Lower leg skin (tissue), 4 donors: ENCODE results near the gene LOXHD1. TPM values are rescaled to one million over a fixed set of nuclear protein-coding genes. Genes with fewer than 3 reads are reported as not detected.

Experiments
- DNase-seq, 2 donors: peaks; one replicate each; pipeline ENCODE4 v3.0.0-alpha.2; 2019; ENCODE audit warnings: low spot score in 2 of 2
- H3K4me3 ChIP-seq: fragments of 200-600 bp; sonication (generic); 2 replicates; pipeline ENCODE4 v1.5.1; 2017; ENCODE audit warnings: mild to moderate bottlenecking, low read depth; ENCODE audit not compliant: poor library complexity, severe bottlenecking
- POLR2A ChIP-seq, 2 donors: fragments of 450-650 bp; IDR thresholded peaks; one replicate each; pipeline ENCODE4 v1.6.1; 2016 to 2017; ENCODE audit warnings: antibody characterized with exemption in 2 of 2, mild to moderate bottlenecking in 1 of 2, moderate library complexity in 1 of 2
- WGBS, 2 donors: methylation state at CpG; one replicate each; pipeline ENCODE4 v1.1.5; 2018; 5-methylcytosine and 5-hydroxymethylcytosine counted together
- intact Hi-C: fragments of 100-400 bp; cut with DNase I; formaldehyde crosslinking; loops from one replicate; pipeline ENCODE4 v1.15.0; 2023; ENCODE audit warnings: low total_unique reads
- total RNA-seq, 4 donors: library from RNA; depleted of rRNA; stranded (reverse); fragments of >200 nt; gene quantifications; one replicate each; pipeline ENCODE4 v1.1.0, GENCODE V29; 2016
- TF ChIP-seq, protein P1 (sequence below), 3 donors: fragments of 450-650 bp; IDR thresholded peaks; one replicate each; pipeline ENCODE4 v1.5.1; 2016; ENCODE audit warnings: antibody characterized with exemption in 3 of 3, mild to moderate bottlenecking in 3 of 3, moderate library complexity in 2 of 3

Gene LOXHD1
- total RNA-seq, 4 donors from 2014 or later, result 0.02 to 0.97 (median 0.32) TPM; not detected in 1

DNA sequence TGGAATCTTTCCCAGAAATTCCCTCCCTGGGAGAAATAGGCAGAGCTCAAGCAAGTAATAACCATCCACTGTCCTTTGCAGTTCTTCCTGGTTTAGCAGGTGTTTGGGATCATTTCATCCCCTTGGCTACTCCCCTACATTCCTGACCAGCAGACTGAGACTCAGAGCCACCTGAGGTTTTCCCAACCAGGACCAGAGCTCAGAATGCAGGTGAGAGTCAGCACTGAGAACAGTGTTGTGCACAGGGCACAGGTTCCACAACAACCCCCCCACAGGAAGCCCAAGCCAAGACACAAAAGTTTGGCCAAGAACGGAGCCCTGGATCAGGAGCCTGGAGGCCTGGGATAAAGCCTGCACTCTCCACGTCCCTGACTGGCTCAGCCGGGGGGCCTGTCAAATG is 21.0 kb upstream of the LOXHD1 start:
- no peak for TF ChIP-seq POLR2A (IDR thresholded peaks at IDR 0.05)
- TF ChIP-seq, protein P1, sequence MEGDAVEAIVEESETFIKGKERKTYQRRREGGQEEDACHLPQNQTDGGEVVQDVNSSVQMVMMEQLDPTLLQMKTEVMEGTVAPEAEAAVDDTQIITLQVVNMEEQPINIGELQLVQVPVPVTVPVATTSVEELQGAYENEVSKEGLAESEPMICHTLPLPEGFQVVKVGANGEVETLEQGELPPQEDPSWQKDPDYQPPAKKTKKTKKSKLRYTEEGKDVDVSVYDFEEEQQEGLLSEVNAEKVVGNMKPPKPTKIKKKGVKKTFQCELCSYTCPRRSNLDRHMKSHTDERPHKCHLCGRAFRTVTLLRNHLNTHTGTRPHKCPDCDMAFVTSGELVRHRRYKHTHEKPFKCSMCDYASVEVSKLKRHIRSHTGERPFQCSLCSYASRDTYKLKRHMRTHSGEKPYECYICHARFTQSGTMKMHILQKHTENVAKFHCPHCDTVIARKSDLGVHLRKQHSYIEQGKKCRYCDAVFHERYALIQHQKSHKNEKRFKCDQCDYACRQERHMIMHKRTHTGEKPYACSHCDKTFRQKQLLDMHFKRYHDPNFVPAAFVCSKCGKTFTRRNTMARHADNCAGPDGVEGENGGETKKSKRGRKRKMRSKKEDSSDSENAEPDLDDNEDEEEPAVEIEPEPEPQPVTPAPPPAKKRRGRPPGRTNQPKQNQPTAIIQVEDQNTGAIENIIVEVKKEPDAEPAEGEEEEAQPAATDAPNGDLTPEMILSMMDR (IDR thresholded peaks at IDR 0.05), result no peak
- no peak overlapping the region for H3K4me3 ChIP-seq
- DNase-seq, result no peak
- intact Hi-C loops, result no loop called here
- 40 to 64% methylated on average over 2 to 3 of the region's 3 CpGs for WGBS, 2 donors

DNA sequence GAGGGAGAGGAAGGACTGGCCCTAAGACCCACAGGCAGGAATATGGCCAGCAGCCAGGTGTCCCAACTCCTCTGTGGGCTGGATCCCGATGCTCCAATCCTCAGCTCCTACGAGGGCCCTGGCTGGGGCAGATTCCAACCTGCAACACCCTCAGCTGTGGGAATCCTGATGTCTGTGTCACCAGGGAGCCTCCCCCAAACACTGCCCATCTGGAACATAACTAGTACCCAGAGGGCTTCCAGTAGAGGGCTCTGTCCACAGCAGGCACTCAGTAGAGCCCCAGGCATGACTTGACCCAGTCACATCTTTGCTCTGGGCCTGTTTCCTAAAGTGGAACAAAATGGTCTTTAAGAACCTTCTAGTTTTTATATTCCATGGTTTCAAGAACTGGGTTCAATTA is 20.6 kb upstream of the LOXHD1 start:
- no peak for DNase-seq
- TF ChIP-seq, protein P1 (IDR thresholded peaks at IDR 0.05), result no peak
- no peak for TF ChIP-seq POLR2A (IDR thresholded peaks at IDR 0.05)
- WGBS, 2 donors, result 51 to 76% methylated on average over 2 of the region's 2 CpGs
- no peak overlapping the region for H3K4me3 ChIP-seq
- intact Hi-C loops, result no loop called here

DNA sequence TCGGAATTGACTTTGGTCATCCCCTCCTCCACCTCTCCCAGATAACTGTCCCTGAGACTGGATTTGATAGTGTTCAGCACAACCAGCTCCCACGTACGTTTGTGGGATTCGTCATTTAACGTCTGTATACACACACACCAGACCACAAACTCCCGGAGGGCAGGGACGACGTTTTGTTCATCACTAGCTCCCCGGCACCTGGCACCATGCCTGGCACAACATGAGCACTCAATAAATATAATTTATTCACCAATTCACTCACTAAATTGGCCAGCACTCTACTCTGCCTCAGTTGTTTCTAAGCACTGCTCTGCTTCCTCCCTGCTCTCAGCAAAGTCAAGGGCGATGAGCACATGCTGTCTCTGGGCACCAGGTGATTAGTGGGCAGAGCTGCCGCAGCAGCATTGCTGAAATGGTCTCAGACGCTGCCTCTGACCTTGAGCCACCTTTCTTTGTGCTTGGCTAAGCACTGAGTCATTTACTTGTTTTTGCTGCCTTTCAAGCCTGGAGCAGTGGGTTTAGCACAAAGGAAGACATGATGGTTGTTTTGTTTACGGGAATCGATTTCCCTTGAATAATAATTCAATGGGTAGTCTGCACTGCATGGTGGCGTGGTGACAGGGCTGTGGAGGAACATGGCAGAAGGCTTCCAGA is 19.3 kb upstream of the LOXHD1 start:
- H3K4me3 ChIP-seq, result no peak overlapping the region
- WGBS, 2 donors, result 55 to 70% methylated on average over 15 of the region's 15 CpGs
- TF ChIP-seq, protein P1 (IDR thresholded peaks at IDR 0.05), result no peak
- TF ChIP-seq POLR2A (IDR thresholded peaks at IDR 0.05), result no peak
- DNase-seq, result no peak
- intact Hi-C loops, result no loop called here

DNA sequence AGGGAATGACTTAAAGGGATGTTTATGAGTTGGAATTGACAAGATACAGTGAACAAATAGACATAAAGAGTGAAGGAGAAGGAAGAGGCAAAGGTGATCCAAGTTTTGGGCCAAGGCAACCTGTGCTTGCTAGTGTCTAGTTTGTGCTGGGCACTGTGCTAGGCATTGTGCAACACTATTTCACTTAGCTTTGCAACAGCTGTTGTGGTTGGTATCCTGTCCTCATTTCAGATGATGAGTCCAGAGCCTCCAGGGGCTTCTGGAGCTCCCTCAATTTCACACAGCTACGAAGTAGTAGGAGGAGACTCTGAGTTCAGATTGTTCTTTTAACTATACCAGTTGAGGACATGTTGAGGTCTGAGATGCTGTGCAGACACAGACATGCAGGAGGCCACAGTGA is 18.1 kb upstream of the LOXHD1 start:
- no peak overlapping the region for H3K4me3 ChIP-seq
- no peak for DNase-seq
- TF ChIP-seq, protein P1 (IDR thresholded peaks at IDR 0.05), result no peak
- no peak for TF ChIP-seq POLR2A (IDR thresholded peaks at IDR 0.05)
- intact Hi-C loops, result no loop called here
- WGBS, 2 donors, result 50 to 58% methylated on average over 1 of the region's 1 CpG

DNA sequence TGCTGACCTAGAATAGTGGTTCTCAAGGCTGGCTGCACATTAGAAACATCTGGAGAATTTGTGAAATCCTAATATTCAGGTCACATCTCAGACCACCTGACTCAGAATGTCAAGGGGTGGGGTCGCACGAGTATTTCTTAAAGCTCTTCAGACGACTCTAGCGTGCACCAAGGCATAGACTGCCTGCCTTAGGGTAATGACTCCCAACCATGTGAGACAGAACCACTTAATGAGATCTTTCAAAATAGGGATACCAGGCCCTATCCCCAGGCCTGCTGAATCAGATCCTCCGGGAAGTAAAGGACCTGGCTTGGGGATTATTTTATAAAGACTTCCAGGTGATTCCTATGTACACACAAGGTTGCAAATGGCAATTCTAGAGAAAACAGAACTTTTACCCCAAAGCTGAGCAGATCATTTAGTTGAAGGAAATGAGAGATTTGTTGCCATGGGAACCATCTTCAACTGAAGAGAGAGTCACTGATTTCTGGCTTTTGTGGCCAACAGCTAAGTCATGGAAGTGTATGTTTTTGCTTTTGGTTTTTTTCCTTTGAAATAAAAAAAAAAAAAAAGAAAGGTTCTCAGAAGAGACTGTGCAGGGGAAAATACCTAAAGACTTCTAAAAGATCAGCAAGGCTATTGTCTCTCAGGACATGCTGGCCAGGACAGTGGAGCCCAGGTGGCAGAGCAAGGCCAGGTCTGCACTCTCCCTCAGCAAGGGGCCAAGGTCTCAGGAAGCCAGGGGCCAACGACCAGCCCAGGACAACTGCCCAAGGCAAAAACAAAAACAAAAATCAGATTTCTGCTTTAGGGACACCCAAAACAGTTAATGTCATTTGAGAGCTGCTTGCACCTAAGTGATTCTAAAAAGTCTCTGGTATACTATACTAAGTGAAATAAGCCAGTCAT is 15.3 kb upstream of the LOXHD1 start:
- WGBS, 2 donors, result 57 to 59% methylated on average over 6 of the region's 6 CpGs
- intact Hi-C loops, result no loop called here

More for the DNA sequence above, 15.3 kb upstream of the LOXHD1 start:
- no peak for DNase-seq
- TF ChIP-seq POLR2A (IDR thresholded peaks at IDR 0.05), result no peak
- TF ChIP-seq, protein P1 (IDR thresholded peaks at IDR 0.05), result no peak
- no peak overlapping the region for H3K4me3 ChIP-seq
